Endothelial cell of umbilical vein (primary cell): ENCODE data around the gene SEMG1.

Experiments used
- EZH2 ChIP-seq: IDR thresholded peaks from 2 replicates; pipeline ENCODE4 v1.6.1; 2012; ENCODE audit warnings: borderline replicate concordance, low read depth, mild to moderate bottlenecking, moderate library complexity, low read length, inconsistent platforms; ENCODE audit not compliant: severe bottlenecking
- POLR2AphosphoS5 ChIP-seq: IDR thresholded peaks from 2 replicates; pipeline ENCODE4 v1.6.1; 2012; ENCODE audit warnings: low read depth, mild to moderate bottlenecking, control low read depth, low read length, moderate library complexity; ENCODE audit not compliant: insufficient read depth

- TF ChIP-seq POLR2AphosphoS5 (no peak), EZH2 (no peak)
Measured at GRCh38 chr20:45181639-45182038, 25.2 kb upstream of the SEMG1 start.
